RWPE2 (cell line): ENCODE data around the gene RNLS.
"Not testable (repeated sequence)": the region's sequence is repeated elsewhere in the genome, so short reads cannot be mapped to it uniquely, and the experiment has no call there.

Experiments
- ATAC-seq: fragments of 200-7000 bp; cut with Tn5 transposase; 3 replicates; pipeline ENCODE4 v1.9.1; 2021; ENCODE audit warnings: low read depth
- DNase-seq: peaks from one replicate; pipeline ENCODE4 v3.0.0-alpha.2; 2020; ENCODE audit warnings: low spot score
- H3K27ac ChIP-seq: fragments of 450-650 bp; 2 replicates; pipeline ENCODE4 v1.5.1; 2017; ENCODE audit warnings: mild to moderate bottlenecking; ENCODE audit not compliant: poor library complexity, severe bottlenecking
- H3K27me3 ChIP-seq: fragments of 250-450 bp; sonication (Bioruptor Pico); 2 replicates; pipeline ENCODE4 v1.5.1; 2021; ENCODE audit warnings: mild to moderate bottlenecking, moderate library complexity; ENCODE audit not compliant: insufficient read depth, poor library complexity, severe bottlenecking
- H3K36me3 ChIP-seq: fragments of 250-450 bp; sonication (Bioruptor Pico); 2 replicates; pipeline ENCODE4 v1.5.1; 2020; ENCODE audit warnings: low read depth, mild to moderate bottlenecking, moderate library complexity
- H3K4me1 ChIP-seq: fragments of 250-450 bp; sonication (Bioruptor Pico); 2 replicates; pipeline ENCODE4 v1.5.1; 2021; ENCODE audit warnings: mild to moderate bottlenecking, moderate library complexity; ENCODE audit not compliant: insufficient read depth, poor library complexity, severe bottlenecking
- H3K4me3 ChIP-seq: fragments of 250-450 bp; sonication (Bioruptor Pico); 2 replicates; pipeline ENCODE4 v1.5.1; 2021; ENCODE audit warnings: mild to moderate bottlenecking, moderate library complexity; ENCODE audit not compliant: severe bottlenecking
- H3K9me3 ChIP-seq: fragments of 250-450 bp; sonication (Bioruptor Pico); 2 replicates; pipeline ENCODE4 v1.5.1; 2021; ENCODE audit warnings: mild to moderate bottlenecking, moderate library complexity; ENCODE audit not compliant: severe bottlenecking
- CTCF ChIP-seq: fragments of 450-650 bp; IDR thresholded peaks from one replicate; pipeline ENCODE4 v1.5.1; 2017; ENCODE audit warnings: mild to moderate bottlenecking, moderate library complexity; ENCODE audit not compliant: poor library complexity, severe bottlenecking

The RNLS gene

GRCh38 chr10:88314362-88314761 lies 268.8 kb downstream of the RNLS start:
- Histone ChIP-seq H3K36me3 (no peaks in the 10 kb centered on the region), H3K4me3 (no peak overlapping the region), H3K9me3 (peaks cover 3% of the 10 kb centered on the region), H3K27me3 (no peaks in the 10 kb centered on the region), H3K27ac (no peak overlapping the region), H3K4me1 (no peaks in the 10 kb centered on the region)
- no peak for ATAC-seq
- DNase-seq = no peak
- no peak for TF ChIP-seq CTCF

GRCh38 chr10:88313878-88314277 lies 269.2 kb downstream of the RNLS start:
- TF ChIP-seq CTCF = no peak
- no peak for ATAC-seq
- no peak overlapping the region for H3K27ac ChIP-seq
- no peaks in the 10 kb centered on the region for H3K36me3 ChIP-seq
- no peak overlapping the region for H3K4me3 ChIP-seq
- H3K9me3 ChIP-seq = peaks cover 3% of the 10 kb centered on the region
- no peaks in the 10 kb centered on the region for H3K4me1 ChIP-seq
- DNase-seq = no peak
- H3K27me3 ChIP-seq = no peaks in the 10 kb centered on the region

GRCh38 chr10:88312855-88313254 lies 270.3 kb downstream of the RNLS start:
- Histone ChIP-seq H3K36me3 (no peaks in the 10 kb centered on the region), H3K9me3 (no peaks in the 10 kb centered on the region), H3K4me3 (no peak overlapping the region), H3K27ac (no peak overlapping the region), H3K4me1 (no peaks in the 10 kb centered on the region), H3K27me3 (no peaks in the 10 kb centered on the region)
- no peak for ATAC-seq
- DNase-seq = no peak
- TF ChIP-seq CTCF = no peak

- TF ChIP-seq CTCF = no peak
- ATAC-seq (no peak), DNase-seq (no peak)
- Histone ChIP-seq H3K4me3 (no peak overlapping the region), H3K27me3 (no peaks in the 10 kb centered on the region), H3K27ac (no peak overlapping the region), H3K36me3 (no peaks in the 10 kb centered on the region), H3K9me3 (no peaks in the 10 kb centered on the region), H3K4me1 (no peaks in the 10 kb centered on the region)
Measured at GRCh38 chr10:88311264-88311663, 271.9 kb downstream of the RNLS start.

GRCh38 chr10:88309365-88309764 lies 273.8 kb downstream of the RNLS start:
- no peaks in the 10 kb centered on the region for H3K4me1 ChIP-seq
- no peak overlapping the region for H3K4me3 ChIP-seq
- H3K9me3 ChIP-seq = no peaks in the 10 kb centered on the region
- no peak overlapping the region for H3K27ac ChIP-seq
- no peaks in the 10 kb centered on the region for H3K27me3 ChIP-seq
- H3K36me3 ChIP-seq = no peaks in the 10 kb centered on the region
- no peak for TF ChIP-seq CTCF
- DNase-seq (no peak), ATAC-seq (no peak)

- not testable (repeated sequence) for ATAC-seq, H3K36me3 ChIP-seq, DNase-seq, H3K9me3 ChIP-seq, H3K4me3 ChIP-seq, H3K27me3 ChIP-seq, H3K27ac ChIP-seq, H3K4me1 ChIP-seq
Measured at GRCh38 chr10:88308361-88308760, 274.8 kb downstream of the RNLS start.
